DND-41 (cell line): ENCODE data around the gene ZCCHC24.
A peak's percentile ranks its signal among the peaks of the same experiment; 100 is the strongest.

Experiments used
- ATAC-seq: fragments of 200-7000 bp; cut with Tn5 transposase; 3 replicates; pipeline ENCODE4 v1.9.1; 2021; ENCODE audit warnings: low read depth; ENCODE audit not compliant: insufficient read depth
- DNase-seq: peaks from one replicate; pipeline ENCODE4 v3.0.0-alpha.2; 2020
- H2AFZ ChIP-seq: 2 replicates; pipeline ENCODE4 v1.6.0; 2012; ENCODE audit warnings: low read depth, low read length
- H3K27ac ChIP-seq: 2 replicates; pipeline ENCODE4 v1.5.1; 2012; ENCODE audit warnings: low read length, inconsistent platforms
- H3K27me3 ChIP-seq: fragments of 200-600 bp; sonication (generic); 2 replicates; pipeline ENCODE4 v1.6.0; 2012; ENCODE audit warnings: low read length, mild to moderate bottlenecking, inconsistent platforms; ENCODE audit not compliant: insufficient read depth, poor library complexity
- H3K36me3 ChIP-seq: 2 replicates; pipeline ENCODE4 v1.5.1; 2012; ENCODE audit warnings: low read length, inconsistent platforms; ENCODE audit not compliant: insufficient read depth
- H3K4me1 ChIP-seq: 2 replicates; pipeline ENCODE4 v1.5.1; 2012; ENCODE audit warnings: mild to moderate bottlenecking, low read length; ENCODE audit not compliant: insufficient read depth
- H3K4me2 ChIP-seq: 2 replicates; pipeline ENCODE4 v1.6.0; 2012; ENCODE audit warnings: mild to moderate bottlenecking, moderate library complexity, low read length, inconsistent platforms; ENCODE audit not compliant: insufficient read depth
- H3K4me3 ChIP-seq, 2 experiments: fragments of 200-600 bp in 1 of 2; shearing (Covaris generic) in 1 of 2; 2 replicates each; pipeline ENCODE4 v1.5.1; 2012 to 2016; ENCODE audit warnings: inconsistent platforms in 2 of 2, low read length in 2 of 2, mild to moderate bottlenecking in 2 of 2, low read depth in 1 of 2, moderate library complexity in 1 of 2
- H3K79me2 ChIP-seq: 2 replicates; pipeline ENCODE4 v1.6.0; 2012; ENCODE audit warnings: low read length, inconsistent platforms; ENCODE audit not compliant: insufficient read depth
- H3K9ac ChIP-seq: 2 replicates; pipeline ENCODE4 v1.6.0; 2012; ENCODE audit warnings: low read depth, mild to moderate bottlenecking, inconsistent platforms, low read length, moderate library complexity
- H3K9me3 ChIP-seq: 2 replicates; pipeline ENCODE4 v1.5.1; 2012; ENCODE audit warnings: low read length, moderate library complexity, mild to moderate bottlenecking, inconsistent platforms; ENCODE audit not compliant: insufficient read depth, severe bottlenecking
- H4K20me1 ChIP-seq: 2 replicates; pipeline ENCODE4 v1.6.0; 2012; ENCODE audit warnings: low read length; ENCODE audit not compliant: insufficient read depth
- CTCF ChIP-seq: IDR thresholded peaks from 2 replicates; pipeline ENCODE4 v1.5.1; 2012; ENCODE audit warnings: borderline replicate concordance, low read length, moderate library complexity, mild to moderate bottlenecking; ENCODE audit not compliant: poor library complexity, severe bottlenecking; ENCODE audit errors: extremely low read depth
- EZH2 ChIP-seq: IDR thresholded peaks from 3 replicates; pipeline ENCODE4 v1.6.1; 2012; ENCODE audit warnings: borderline replicate concordance, low read depth, mild to moderate bottlenecking, moderate library complexity, low read length, inconsistent platforms; ENCODE audit not compliant: severe bottlenecking

The ZCCHC24 gene

GRCh38 chr10:79376078-79376628, 69.3 kb downstream of the ZCCHC24 start:
- peaks cover 22% of the 10 kb centered on the region for H4K20me1 ChIP-seq
- H3K36me3 ChIP-seq = no peaks in the 10 kb centered on the region
- no peak overlapping the region for H3K27ac ChIP-seq
- no peak overlapping the region for H3K4me2 ChIP-seq
- ATAC-seq = no peak
- H3K4me3 ChIP-seq = no peak overlapping the region
- no peaks in the 10 kb centered on the region for H3K79me2 ChIP-seq
- no peaks in the 10 kb centered on the region for H3K4me1 ChIP-seq
- TF ChIP-seq CTCF (no peak), EZH2 (no peak)
- H3K9me3 ChIP-seq = no peaks in the 10 kb centered on the region
- H3K9ac ChIP-seq = no peak overlapping the region
- H3K27me3 ChIP-seq = peaks cover 4% of the 10 kb centered on the region
- no peak for DNase-seq
- H2AFZ ChIP-seq = no peak overlapping the region

DNA sequence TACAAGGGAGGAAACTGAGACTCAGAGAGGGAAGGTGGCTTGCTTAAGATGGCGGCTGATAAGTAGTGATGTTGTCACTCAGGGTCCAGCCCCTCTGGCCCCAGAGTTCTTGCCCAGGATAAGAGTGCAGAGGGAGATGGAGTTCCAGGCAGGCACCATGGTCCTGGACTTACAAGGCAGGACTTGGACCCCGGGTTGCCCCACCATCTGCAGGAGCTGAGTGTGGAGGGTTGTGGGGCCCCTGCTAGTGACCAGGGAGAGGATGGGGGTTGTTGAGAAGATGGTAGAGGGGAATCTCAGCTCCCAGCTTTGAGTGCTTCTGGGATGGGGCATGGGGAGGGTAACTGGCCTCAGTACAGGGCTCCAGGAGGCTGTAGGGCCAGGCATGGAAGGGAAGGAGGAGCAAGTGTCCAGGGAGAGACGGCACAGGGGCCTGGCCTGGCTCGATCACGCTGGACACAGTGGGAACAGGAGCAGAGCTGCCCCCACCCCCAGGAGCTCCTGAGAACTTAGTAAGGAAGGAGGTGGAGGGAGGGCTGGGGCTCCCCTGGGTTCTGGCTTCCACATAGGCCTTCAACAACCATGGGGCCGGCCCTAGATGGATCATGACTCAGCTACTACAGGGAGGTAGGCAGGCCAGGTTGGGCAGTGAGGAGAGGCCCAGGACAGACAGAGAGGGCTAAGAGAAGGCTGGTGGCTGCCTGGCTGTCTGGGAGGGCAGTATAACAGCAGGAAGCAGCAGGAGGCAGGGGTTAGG, 69.9 kb downstream of the ZCCHC24 start:
- no peak for DNase-seq
- TF ChIP-seq EZH2 (no peak), CTCF (no peak)
- Histone ChIP-seq H3K36me3 (no peaks in the 10 kb centered on the region), H4K20me1 (peaks cover 19% of the 10 kb centered on the region), H3K9me3 (no peaks in the 10 kb centered on the region), H3K27me3 (peaks cover 4% of the 10 kb centered on the region), H3K79me2 (no peaks in the 10 kb centered on the region), H3K4me2 (no peak overlapping the region), H2AFZ (no peak overlapping the region), H3K4me1 (no peaks in the 10 kb centered on the region), H3K4me3 (no peak overlapping the region), H3K27ac (no peak overlapping the region), H3K9ac (no peak overlapping the region)
- ATAC-seq = no peak

- Histone ChIP-seq H3K4me2 (no peak overlapping the region), H2AFZ (no peak overlapping the region), H3K4me1 (no peaks in the 10 kb centered on the region), H3K27ac (no peak overlapping the region), H3K4me3 (no peak overlapping the region), H3K36me3 (no peaks in the 10 kb centered on the region), H3K9me3 (peaks cover 3% of the 10 kb centered on the region), H4K20me1 (peaks cover 16% of the 10 kb centered on the region), H3K27me3 (peaks cover 4% of the 10 kb centered on the region), H3K9ac (no peak overlapping the region), H3K79me2 (no peaks in the 10 kb centered on the region)
- TF ChIP-seq CTCF (peak; percentile 95), EZH2 (no peak)
- DNase-seq = peak; percentile 72
- ATAC-seq = peak; percentile 87
Observed at GRCh38 chr10:79374312-79375191, 70.9 kb downstream of the ZCCHC24 start.
